Thymus (tissue), 14 donors: Measurements from ENCODE around the gene RAG2. TPM values are rescaled to one million over a fixed set of nuclear protein-coding genes. Genes with fewer than 3 reads are reported as not detected.

Source experiments
- DNase-seq, 9 donors: peaks; one replicate each; pipeline ENCODE4 v3.0.0-alpha.2; 2013; ENCODE audit warnings: low spot score in 9 of 9, low read depth in 6 of 9, missing footprints in 1 of 9
- H3K27ac ChIP-seq, 2 donors: one replicate each; pipeline ENCODE4 v1.5.1; 2013; ENCODE audit warnings: control low read depth in 1 of 2, low read depth in 1 of 2, low read length in 1 of 2, mild to moderate bottlenecking in 1 of 2, moderate library complexity in 1 of 2
- H3K27me3 ChIP-seq, 2 donors: one replicate each; pipeline ENCODE4 v1.5.1; 2013; ENCODE audit warnings: low read length in 1 of 2; ENCODE audit not compliant: control insufficient read depth in 2 of 2, insufficient read depth in 1 of 2
- H3K36me3 ChIP-seq, 2 donors: one replicate each; pipeline ENCODE4 v1.5.1; 2013; ENCODE audit warnings: low read length in 1 of 2, mild to moderate bottlenecking in 1 of 2, moderate library complexity in 1 of 2; ENCODE audit not compliant: control insufficient read depth in 2 of 2, insufficient read depth in 2 of 2
- H3K4me1 ChIP-seq, 2 donors: one replicate each; pipeline ENCODE4 v1.5.1; 2013; ENCODE audit warnings: low read length in 2 of 2; ENCODE audit not compliant: control insufficient read depth in 2 of 2, insufficient read depth in 2 of 2
- H3K4me3 ChIP-seq, 2 donors: one replicate each; pipeline ENCODE4 v1.5.1; 2013; ENCODE audit warnings: low read length in 2 of 2, control low read depth in 1 of 2, mild to moderate bottlenecking in 1 of 2
- H3K9me3 ChIP-seq, 2 donors: one replicate each; pipeline ENCODE4 v1.5.1; 2013; ENCODE audit warnings: low read length in 1 of 2, mild to moderate bottlenecking in 1 of 2; ENCODE audit not compliant: control insufficient read depth in 2 of 2, insufficient read depth in 1 of 2
- WGBS: extraction: QIAGEN DNeasy Blood & Tissue Kit; methylation state at CpG from one replicate; pipeline ENCODE4 v1.1.7; 2013; 5-methylcytosine and 5-hydroxymethylcytosine counted together
- long read RNA-seq, 10 donors: transcript quantifications; one replicate each; lab custom pipeline, GENCODE V29; 2026
- polyA plus RNA-seq: library from polyadenylated mRNA; stranded (reverse); fragments of 200-250 nt; gene quantifications from one replicate; pipeline ENCODE4 v1.2.3, GENCODE V29; 2013
- total RNA-seq: library from RNA; stranded (reverse); fragments of 120-200 nt; gene quantifications from one replicate; pipeline ENCODE4 v1.2.4, GENCODE V29; 2013
- donor health status: healthy.

The RAG2 gene
- 195 TPM for total RNA-seq
- polyA plus RNA-seq = 16.5 TPM
- long read RNA-seq, donor 1, transcript RAG2-201 (2 exons, 2,388 nt) = major isoform, 20 of 22 reads
- long read RNA-seq, donor 1, partial matches to known transcripts = 0 of 22 reads
- long read RNA-seq, donor 1, other reads (novel, unspliced or antisense) = 0 of 22 reads
- long read RNA-seq, donor 2 = 0 reads
- long read RNA-seq, donor 3, transcript RAG2-201 (2 exons, 2,388 nt) = major isoform, 113 of 139 reads
- long read RNA-seq, donor 3, transcript RAG2-203 (3 exons, 569 nt) = minor isoform, 6 of 139 reads
- long read RNA-seq, donor 3, partial matches to known transcripts = 7 of 139 reads
- long read RNA-seq, donor 3, other reads (novel, unspliced or antisense) = 7 of 139 reads
- long read RNA-seq, donor 4, transcript RAG2-201 (2 exons, 2,388 nt) = major isoform, 45 of 292 reads
- long read RNA-seq, donor 4, partial matches to known transcripts = 242 of 292 reads
- long read RNA-seq, donor 4, other reads (novel, unspliced or antisense) = 0 of 292 reads
- long read RNA-seq, donor 5, transcript RAG2-201 (2 exons, 2,388 nt) = major isoform, 92 of 105 reads
- long read RNA-seq, donor 5, transcript RAG2-204 (2 exons, 633 nt) = minor isoform, 10 of 105 reads
- long read RNA-seq, donor 5, partial matches to known transcripts = 0 of 105 reads
- long read RNA-seq, donor 5, other reads (novel, unspliced or antisense) = 0 of 105 reads
- long read RNA-seq, donor 6, transcript RAG2-201 (2 exons, 2,388 nt) = major isoform, 29 of 37 reads
- long read RNA-seq, donor 6, transcript RAG2-204 (2 exons, 633 nt) = minor isoform, 7 of 37 reads
- long read RNA-seq, donor 6, partial matches to known transcripts = 0 of 37 reads
- long read RNA-seq, donor 6, other reads (novel, unspliced or antisense) = 0 of 37 reads
- long read RNA-seq, donor 7, transcript RAG2-201 (2 exons, 2,388 nt) = major isoform, 93 of 141 reads
- long read RNA-seq, donor 7, partial matches to known transcripts = 39 of 141 reads
- long read RNA-seq, donor 7, other reads (novel, unspliced or antisense) = 0 of 141 reads
- long read RNA-seq, donor 8, transcript RAG2-201 (2 exons, 2,388 nt) = major isoform, 48 of 53 reads
- long read RNA-seq, donor 8, partial matches to known transcripts = 0 of 53 reads
- long read RNA-seq, donor 8, other reads (novel, unspliced or antisense) = 0 of 53 reads
- long read RNA-seq, donor 9, transcript RAG2-201 (2 exons, 2,388 nt) = major isoform, 100 of 111 reads
- long read RNA-seq, donor 9, transcript RAG2-203 (3 exons, 569 nt) = minor isoform, 5 of 111 reads
- long read RNA-seq, donor 9, transcript RAG2-204 (2 exons, 633 nt) = minor isoform, 6 of 111 reads
- long read RNA-seq, donor 9, partial matches to known transcripts = 0 of 111 reads
- long read RNA-seq, donor 9, other reads (novel, unspliced or antisense) = 0 of 111 reads
- long read RNA-seq, donor 10, transcript RAG2-201 (2 exons, 2,388 nt) = major isoform, 80 of 89 reads
- long read RNA-seq, donor 10, transcript RAG2-204 (2 exons, 633 nt) = minor isoform, 6 of 89 reads
- long read RNA-seq, donor 10, partial matches to known transcripts = 0 of 89 reads
- long read RNA-seq, donor 10, other reads (novel, unspliced or antisense) = 0 of 89 reads

DNA sequence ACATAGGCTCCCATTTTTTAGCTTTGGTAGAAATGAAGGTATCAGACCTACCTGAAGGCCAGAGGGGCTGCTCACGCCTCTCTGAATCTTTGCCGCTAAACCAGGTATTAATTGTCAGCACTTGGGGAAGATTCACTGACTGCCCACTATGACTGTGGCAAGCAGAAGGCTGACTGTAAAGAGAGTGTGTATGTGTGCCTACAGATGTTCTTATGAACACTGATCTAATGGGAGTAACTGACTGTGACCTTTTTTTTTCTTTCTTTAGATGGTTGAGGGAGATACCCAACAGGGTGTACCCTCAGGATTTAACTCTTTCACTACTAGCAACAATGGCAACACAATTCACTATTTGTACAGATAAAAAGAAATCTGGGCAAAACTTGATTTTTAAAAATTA is at the start of gene RAG2:
Gene RAG2, minus strand, starts transcription at position 186 of the 400 bp plus-strand sequence. CDS start 4,068 bp downstream, outside the sequence.
- Histone ChIP-seq H3K27me3 (no peaks in the 10 kb centered on the region), H3K4me1 (peaks cover 6 to 24% of the 10 kb centered on the region in 2 donors), H3K36me3 (peaks cover 10 to 20% of the 10 kb centered on the region in 2 donors), H3K27ac (peak within 1 kb of the TSS; percentile 89 to 98), H3K9me3 (no peaks in the 10 kb centered on the region), H3K4me3 (peak within 1 kb of the TSS; percentile 75 to 94)
- WGBS = 5% methylated on average over 2 of the region's 2 CpGs
- peak in 6 of 9 donors; percentile 65 to 92 (median 83) for DNase-seq

DNA sequence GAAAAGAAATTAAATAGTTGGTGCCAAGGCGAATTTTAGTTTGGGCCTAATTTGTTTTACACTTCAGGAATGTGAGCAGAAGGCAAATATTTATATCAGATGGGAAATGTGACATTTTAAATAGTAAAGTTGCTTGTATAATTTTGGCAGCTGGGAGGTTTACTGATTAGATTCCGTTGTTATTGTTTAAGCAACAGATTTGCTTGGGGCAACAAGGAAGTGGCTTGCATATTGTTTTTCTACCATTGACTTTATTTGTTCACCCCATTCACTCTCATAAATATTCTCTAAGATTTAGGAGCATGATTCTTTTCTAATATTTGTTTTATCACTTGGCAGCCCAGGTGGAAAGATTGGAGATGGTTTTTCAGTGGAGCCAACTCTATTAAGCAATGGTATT is 40.5 kb upstream of the RAG2 start:
- Histone ChIP-seq H3K9me3 (peaks cover 0 to 7% of the 10 kb centered on the region in 2 donors), H3K4me3 (no peak overlapping the region), H3K27me3 (no peaks in the 10 kb centered on the region), H3K27ac (no peak overlapping the region), H3K36me3 (no peaks in the 10 kb centered on the region), H3K4me1 (no peaks in the 10 kb centered on the region)
- WGBS = 95% methylated on average over 2 of the region's 2 CpGs
- no peak for DNase-seq

- Histone ChIP-seq H3K27ac (no peak overlapping the region), H3K27me3 (no peaks in the 10 kb centered on the region), H3K4me3 (no peak overlapping the region), H3K9me3 (peaks cover 0 to 7% of the 10 kb centered on the region in 2 donors), H3K4me1 (peaks cover 10 to 13% of the 10 kb centered on the region in 2 donors), H3K36me3 (no peaks in the 10 kb centered on the region)
- WGBS = 97% methylated on average over 4 of the region's 4 CpGs
- no peak for DNase-seq
Measured at GRCh38 chr11:36635066-36635862, 37.2 kb upstream of the RAG2 start.

DNA sequence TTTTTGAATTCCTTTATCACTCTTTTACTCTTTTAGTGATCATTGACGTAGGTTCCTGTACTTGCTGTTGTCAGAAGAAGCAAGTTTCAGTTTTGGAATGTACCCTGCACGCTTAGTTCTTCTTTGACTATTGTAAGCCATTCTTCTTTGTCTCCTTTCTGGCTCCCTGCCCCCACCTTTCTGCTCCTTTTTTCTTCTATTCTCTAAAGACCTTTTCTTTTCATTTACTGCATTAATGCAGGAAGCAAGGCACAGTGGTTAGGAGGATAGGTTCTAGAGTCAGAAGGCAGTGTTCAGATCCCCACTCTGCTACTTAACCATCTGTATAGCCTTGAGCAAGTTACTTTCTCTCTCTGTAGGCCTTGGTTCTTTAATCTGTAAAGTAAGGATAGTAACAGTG is 33.7 kb upstream of the RAG2 start:
- Histone ChIP-seq H3K4me3 (no peak overlapping the region), H3K27me3 (no peaks in the 10 kb centered on the region), H3K36me3 (no peaks in the 10 kb centered on the region), H3K4me1 (peaks cover 29 to 35% of the 10 kb centered on the region in 2 donors), H3K9me3 (no peaks in the 10 kb centered on the region), H3K27ac (peak overlapping the region in 1 of 2 donors; percentile 71)
- DNase-seq = peak in 2 of 9 donors; percentile 38 to 57
- 65% methylated on average over 2 of the region's 2 CpGs for WGBS

- DNase-seq = no peak
- H3K27me3 ChIP-seq = no peaks in the 10 kb centered on the region
- H3K27ac ChIP-seq = peak overlapping the region in 1 of 2 donors; percentile 29
- H3K4me3 ChIP-seq = no peak overlapping the region
- WGBS = 98% methylated on average over 4 of the region's 4 CpGs
- no peaks in the 10 kb centered on the region for H3K36me3 ChIP-seq
- peaks cover 35 to 47% of the 10 kb centered on the region in 2 donors for H3K4me1 ChIP-seq
- no peaks in the 10 kb centered on the region for H3K9me3 ChIP-seq
Measured at GRCh38 chr11:36628765-36629244, 30.8 kb upstream of the RAG2 start.

DNA sequence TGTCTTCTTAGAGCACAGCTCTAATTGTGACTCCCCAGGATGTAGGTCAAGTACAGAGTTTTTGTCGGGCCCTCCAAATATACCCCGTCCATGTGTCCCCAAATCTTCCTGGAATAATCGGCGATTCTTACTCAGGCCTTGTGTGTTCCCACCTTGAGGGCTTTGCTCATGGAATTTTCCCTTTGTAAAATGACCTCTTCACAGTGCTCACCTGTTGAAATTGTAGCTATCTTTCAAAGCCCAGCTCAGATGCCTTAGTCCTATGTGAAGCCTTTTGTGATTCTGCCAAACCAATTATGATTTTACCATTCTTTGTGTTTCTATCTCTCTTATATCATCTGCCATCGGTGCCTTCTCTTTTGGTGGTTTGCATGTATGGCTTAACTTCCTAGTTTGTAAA is 30.1 kb upstream of the RAG2 start:
- Histone ChIP-seq H3K9me3 (no peaks in the 10 kb centered on the region), H3K27ac (peak overlapping the region in 1 of 2 donors; percentile 29), H3K4me3 (no peak overlapping the region), H3K36me3 (no peaks in the 10 kb centered on the region), H3K27me3 (no peaks in the 10 kb centered on the region), H3K4me1 (peaks cover 39 to 51% of the 10 kb centered on the region in 2 donors)
- WGBS = 85% methylated on average over 5 of the region's 5 CpGs
- DNase-seq = no peak

GRCh38 chr11:36627471-36627870 is 29.4 kb upstream of the RAG2 start:
- H3K4me3 ChIP-seq = no peak overlapping the region
- H3K27ac ChIP-seq = peak overlapping the region in 1 of 2 donors; percentile 33
- no peaks in the 10 kb centered on the region for H3K9me3 ChIP-seq
- H3K27me3 ChIP-seq = no peaks in the 10 kb centered on the region
- H3K36me3 ChIP-seq = no peaks in the 10 kb centered on the region
- 95% methylated on average over 2 of the region's 2 CpGs for WGBS
- DNase-seq = no peak
- H3K4me1 ChIP-seq = peaks cover 39 to 51% of the 10 kb centered on the region in 2 donors
